Measurements from ENCODE around the gene FBXO46.

FBXO46 gene

GRCh38 chr19:45770192-45771101 is 39.8 kb upstream of the FBXO46 start (continued):
- TF ChIP-seq, protein P1, sequence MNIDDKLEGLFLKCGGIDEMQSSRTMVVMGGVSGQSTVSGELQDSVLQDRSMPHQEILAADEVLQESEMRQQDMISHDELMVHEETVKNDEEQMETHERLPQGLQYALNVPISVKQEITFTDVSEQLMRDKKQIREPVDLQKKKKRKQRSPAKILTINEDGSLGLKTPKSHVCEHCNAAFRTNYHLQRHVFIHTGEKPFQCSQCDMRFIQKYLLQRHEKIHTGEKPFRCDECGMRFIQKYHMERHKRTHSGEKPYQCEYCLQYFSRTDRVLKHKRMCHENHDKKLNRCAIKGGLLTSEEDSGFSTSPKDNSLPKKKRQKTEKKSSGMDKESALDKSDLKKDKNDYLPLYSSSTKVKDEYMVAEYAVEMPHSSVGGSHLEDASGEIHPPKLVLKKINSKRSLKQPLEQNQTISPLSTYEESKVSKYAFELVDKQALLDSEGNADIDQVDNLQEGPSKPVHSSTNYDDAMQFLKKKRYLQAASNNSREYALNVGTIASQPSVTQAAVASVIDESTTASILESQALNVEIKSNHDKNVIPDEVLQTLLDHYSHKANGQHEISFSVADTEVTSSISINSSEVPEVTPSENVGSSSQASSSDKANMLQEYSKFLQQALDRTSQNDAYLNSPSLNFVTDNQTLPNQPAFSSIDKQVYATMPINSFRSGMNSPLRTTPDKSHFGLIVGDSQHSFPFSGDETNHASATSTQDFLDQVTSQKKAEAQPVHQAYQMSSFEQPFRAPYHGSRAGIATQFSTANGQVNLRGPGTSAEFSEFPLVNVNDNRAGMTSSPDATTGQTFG (tag by site-specific recombination; IDR thresholded peaks at IDR 0.05; ENCODE audit: borderline replicate concordance) = no peak
- TF ChIP-seq EGR2 (tag by site-specific recombination; IDR thresholded peaks at IDR 0.05; ENCODE audit: low read depth) = peak; percentile 97
- TF ChIP-seq ZBTB49 (tag by site-specific recombination; IDR thresholded peaks at IDR 0.05; ENCODE audit: low read depth) = no peak
- TF ChIP-seq, protein P2, sequence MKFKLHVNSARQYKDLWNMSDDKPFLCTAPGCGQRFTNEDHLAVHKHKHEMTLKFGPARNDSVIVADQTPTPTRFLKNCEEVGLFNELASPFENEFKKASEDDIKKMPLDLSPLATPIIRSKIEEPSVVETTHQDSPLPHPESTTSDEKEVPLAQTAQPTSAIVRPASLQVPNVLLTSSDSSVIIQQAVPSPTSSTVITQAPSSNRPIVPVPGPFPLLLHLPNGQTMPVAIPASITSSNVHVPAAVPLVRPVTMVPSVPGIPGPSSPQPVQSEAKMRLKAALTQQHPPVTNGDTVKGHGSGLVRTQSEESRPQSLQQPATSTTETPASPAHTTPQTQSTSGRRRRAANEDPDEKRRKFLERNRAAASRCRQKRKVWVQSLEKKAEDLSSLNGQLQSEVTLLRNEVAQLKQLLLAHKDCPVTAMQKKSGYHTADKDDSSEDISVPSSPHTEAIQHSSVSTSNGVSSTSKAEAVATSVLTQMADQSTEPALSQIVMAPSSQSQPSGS (tag by site-specific recombination; IDR thresholded peaks at IDR 0.05; ENCODE audit: low read depth) = no peak
- TF ChIP-seq ZNF433 (tag by site-specific recombination; IDR thresholded peaks at IDR 0.05; ENCODE audit: low read depth) = no peak
- peak; percentile 70; the same call in 1 of the 2 replicates for TF ChIP-seq ZBTB17 (tag by site-specific recombination; IDR thresholded peaks at IDR 0.05)
- TF ChIP-seq ZXDB (tag by site-specific recombination; IDR thresholded peaks at IDR 0.05) = peak; percentile 73
- TF ChIP-seq ZNF843 (tag by site-specific recombination; IDR thresholded peaks at IDR 0.05) = peak; percentile 39; the same call in 1 of the 2 replicates
- TF ChIP-seq ZBTB8A (tag by site-specific recombination; IDR thresholded peaks at IDR 0.05) = peak; percentile 85
- TF ChIP-seq KLF1 (tag by site-specific recombination; IDR thresholded peaks at IDR 0.05) = peak; percentile 97
- peak; percentile 34; the same call in 1 of the 2 replicates for TF ChIP-seq IKZF3 (tag by site-specific recombination; IDR thresholded peaks at IDR 0.05)
- peak; percentile 61 for TF ChIP-seq ZNF600 (tag by site-specific recombination; IDR thresholded peaks at IDR 0.05)
- peak; percentile 95 for TF ChIP-seq ZNF341 (tag by site-specific recombination; IDR thresholded peaks at IDR 0.05; ENCODE audit: low read depth)
- peak; percentile 99 for TF ChIP-seq KLF8 (tag by site-specific recombination; IDR thresholded peaks at IDR 0.05)
- TF ChIP-seq ZNF677 (tag by site-specific recombination; IDR thresholded peaks at IDR 0.05) = 0 out of 2 replicates have a peak, but pooled peaks have one; percentile 9
- peak; percentile 80 for TF ChIP-seq ZNF335 (tag by site-specific recombination; conservative IDR thresholded peaks at IDR 0.05)
- TF ChIP-seq ZNF292 (tag by site-specific recombination; IDR thresholded peaks at IDR 0.05; ENCODE audit: borderline replicate concordance, low read depth) = no peak
- TF ChIP-seq ZFP37 (tag by site-specific recombination; IDR thresholded peaks at IDR 0.05) = peak; percentile 45; the same call in 1 of the 2 replicates
- 0 out of 2 replicates have a peak, but pooled peaks have one; percentile 41 for TF ChIP-seq ZNF2 (tag by site-specific recombination; IDR thresholded peaks at IDR 0.05)
- TF ChIP-seq SP2 (tag by site-specific recombination; IDR thresholded peaks at IDR 0.05) = peak; percentile 98
- peak; percentile 74 for TF ChIP-seq ZBTB26 (tag by site-specific recombination; optimal IDR thresholded peaks at IDR 0.05)
- TF ChIP-seq ZNF169 (tag by site-specific recombination; IDR thresholded peaks at IDR 0.05) = no peak
- TF ChIP-seq ZBTB48 (tag by site-specific recombination; IDR thresholded peaks at IDR 0.05) = peak; percentile 87
- TF ChIP-seq ZNF660 (tag by site-specific recombination; IDR thresholded peaks at IDR 0.05) = 0 out of 2 replicates have a peak, but pooled peaks have one; percentile 55

All from HEK293 (cell line).